ENCODE results near the gene GSTA4.

GSTA4 gene

GRCh38 chr6:53035549-53036213 lies 40.6 kb upstream of the GSTA4 start:
- no peak overlapping the region for H3K9ac ChIP-seq (ENCODE audit: insufficient read length)
- no peak overlapping the region for H3K4me3 ChIP-seq
- H3K9me3 ChIP-seq (ENCODE audit: low read depth, low read length) = no peaks in the 10 kb centered on the region
- peaks cover 10% of the 10 kb centered on the region; the same call in 1 of the 2 replicates for H3K36me3 ChIP-seq (ENCODE audit: insufficient read depth, low read length)
- no peak overlapping the region for H3K27ac ChIP-seq
- DNase-seq (ENCODE audit: low read depth, low spot score) = no peak
- TF ChIP-seq POLR2AphosphoS5 (IDR thresholded peaks at IDR 0.05; ENCODE audit: borderline replicate concordance, low read depth, low read length) (no peak), EZH2 (IDR thresholded peaks at IDR 0.05) (no peak), FOXP2 (optimal IDR thresholded peaks at IDR 0.05; ENCODE audit: control extremely low read depth, extremely low read length, insufficient read depth) (no peak)

GRCh38 chr6:53033764-53034163 lies 38.7 kb upstream of the GSTA4 start:
- DNase-seq (ENCODE audit: low read depth, low spot score) = no peak
- H3K9me3 ChIP-seq (ENCODE audit: low read depth, low read length) = no peaks in the 10 kb centered on the region
- H3K36me3 ChIP-seq (ENCODE audit: insufficient read depth, low read length) = no peaks in the 10 kb centered on the region; the same call in 1 of the 2 replicates
- TF ChIP-seq EZH2 (IDR thresholded peaks at IDR 0.05) (no peak), FOXP2 (optimal IDR thresholded peaks at IDR 0.05; ENCODE audit: control extremely low read depth, extremely low read length, insufficient read depth) (no peak), POLR2AphosphoS5 (IDR thresholded peaks at IDR 0.05; ENCODE audit: borderline replicate concordance, low read depth, low read length) (no peak)
- no peak overlapping the region for H3K4me3 ChIP-seq
- no peak overlapping the region for H3K27ac ChIP-seq
- H3K9ac ChIP-seq (ENCODE audit: insufficient read length) = no peak overlapping the region

- Histone ChIP-seq H3K9ac (ENCODE audit: insufficient read length) (no peak overlapping the region), H3K36me3 (ENCODE audit: insufficient read depth, low read length) (peaks cover 4% of the 10 kb centered on the region; the same call in 1 of the 2 replicates), H3K4me3 (no peak overlapping the region), H3K27ac (no peak overlapping the region), H3K9me3 (ENCODE audit: low read depth, low read length) (no peaks in the 10 kb centered on the region)
- TF ChIP-seq FOXP2 (optimal IDR thresholded peaks at IDR 0.05; ENCODE audit: control extremely low read depth, extremely low read length, insufficient read depth) = no peak
- no peak for TF ChIP-seq POLR2AphosphoS5 (IDR thresholded peaks at IDR 0.05; ENCODE audit: borderline replicate concordance, low read depth, low read length)
- no peak for TF ChIP-seq EZH2 (IDR thresholded peaks at IDR 0.05)
- DNase-seq (ENCODE audit: low read depth, low spot score) = no peak
These were observed 37.8 kb upstream of the GSTA4 start for GRCh38 chr6:53032849-53033248.

- Histone ChIP-seq H3K27ac (no peak overlapping the region), H3K9me3 (ENCODE audit: low read depth, low read length) (no peaks in the 10 kb centered on the region), H3K9ac (ENCODE audit: insufficient read length) (no peak overlapping the region), H3K4me3 (no peak overlapping the region), H3K36me3 (ENCODE audit: insufficient read depth, low read length) (peaks cover 4% of the 10 kb centered on the region; the same call in 1 of the 2 replicates)
- TF ChIP-seq FOXP2 (optimal IDR thresholded peaks at IDR 0.05; ENCODE audit: control extremely low read depth, extremely low read length, insufficient read depth) (no peak), EZH2 (IDR thresholded peaks at IDR 0.05) (no peak), POLR2AphosphoS5 (IDR thresholded peaks at IDR 0.05; ENCODE audit: borderline replicate concordance, low read depth, low read length) (no peak)
- no peak for DNase-seq (ENCODE audit: low read depth, low spot score)
These were observed 36.2 kb upstream of the GSTA4 start for GRCh38 chr6:53031281-53031680.

GRCh38 chr6:53029761-53030160 lies 34.7 kb upstream of the GSTA4 start:
- peaks cover 4% of the 10 kb centered on the region; the same call in 1 of the 2 replicates for H3K36me3 ChIP-seq (ENCODE audit: insufficient read depth, low read length)
- no peaks in the 10 kb centered on the region for H3K9me3 ChIP-seq (ENCODE audit: low read depth, low read length)
- no peak overlapping the region for H3K9ac ChIP-seq (ENCODE audit: insufficient read length)
- H3K4me3 ChIP-seq = no peak overlapping the region
- no peak for DNase-seq (ENCODE audit: low read depth, low spot score)
- no peak overlapping the region for H3K27ac ChIP-seq
- TF ChIP-seq FOXP2 (optimal IDR thresholded peaks at IDR 0.05; ENCODE audit: control extremely low read depth, extremely low read length, insufficient read depth) = no peak
- TF ChIP-seq EZH2 (IDR thresholded peaks at IDR 0.05) = no peak
- TF ChIP-seq POLR2AphosphoS5 (IDR thresholded peaks at IDR 0.05; ENCODE audit: borderline replicate concordance, low read depth, low read length) = no peak

GRCh38 chr6:53029257-53029656 lies 34.2 kb upstream of the GSTA4 start:
- H3K4me3 ChIP-seq = no peak overlapping the region
- H3K27ac ChIP-seq = no peak overlapping the region
- H3K9ac ChIP-seq (ENCODE audit: insufficient read length) = no peak overlapping the region
- no peak for DNase-seq (ENCODE audit: low read depth, low spot score)
- TF ChIP-seq EZH2 (IDR thresholded peaks at IDR 0.05) = no peak
- TF ChIP-seq POLR2AphosphoS5 (IDR thresholded peaks at IDR 0.05; ENCODE audit: borderline replicate concordance, low read depth, low read length) = no peak
- no peak for TF ChIP-seq FOXP2 (optimal IDR thresholded peaks at IDR 0.05; ENCODE audit: control extremely low read depth, extremely low read length, insufficient read depth)
- no peaks in the 10 kb centered on the region for H3K9me3 ChIP-seq (ENCODE audit: low read depth, low read length)
- peaks cover 4% of the 10 kb centered on the region; the same call in 1 of the 2 replicates for H3K36me3 ChIP-seq (ENCODE audit: insufficient read depth, low read length)

GRCh38 chr6:53028467-53028866 lies 33.4 kb upstream of the GSTA4 start:
- Histone ChIP-seq H3K36me3 (ENCODE audit: insufficient read depth, low read length) (peaks cover 4% of the 10 kb centered on the region; the same call in 1 of the 2 replicates), H3K9ac (ENCODE audit: insufficient read length) (no peak overlapping the region), H3K4me3 (no peak overlapping the region), H3K27ac (no peak overlapping the region), H3K9me3 (ENCODE audit: low read depth, low read length) (no peaks in the 10 kb centered on the region)
- no peak for DNase-seq (ENCODE audit: low read depth, low spot score)
- TF ChIP-seq FOXP2 (optimal IDR thresholded peaks at IDR 0.05; ENCODE audit: control extremely low read depth, extremely low read length, insufficient read depth) = no peak
- TF ChIP-seq EZH2 (IDR thresholded peaks at IDR 0.05) = no peak
- TF ChIP-seq POLR2AphosphoS5 (IDR thresholded peaks at IDR 0.05; ENCODE audit: borderline replicate concordance, low read depth, low read length) = no peak

- TF ChIP-seq POLR2AphosphoS5 (IDR thresholded peaks at IDR 0.05; ENCODE audit: borderline replicate concordance, low read depth, low read length) = no peak
- TF ChIP-seq EZH2 (IDR thresholded peaks at IDR 0.05) = no peak
- TF ChIP-seq FOXP2 (optimal IDR thresholded peaks at IDR 0.05; ENCODE audit: control extremely low read depth, extremely low read length, insufficient read depth) = no peak
- Histone ChIP-seq H3K9ac (ENCODE audit: insufficient read length) (no peak overlapping the region), H3K36me3 (ENCODE audit: insufficient read depth, low read length) (peaks cover 4% of the 10 kb centered on the region; the same call in 1 of the 2 replicates)
These were observed 32.1 kb upstream of the GSTA4 start for GRCh38 chr6:53027131-53027718.

More at GRCh38 chr6:53027131-53027718, 32.1 kb upstream of the GSTA4 start:
- Histone ChIP-seq H3K4me3 (no peak overlapping the region), H3K9me3 (ENCODE audit: low read depth, low read length) (no peaks in the 10 kb centered on the region), H3K27ac (no peak overlapping the region)
- no peak for DNase-seq (ENCODE audit: low read depth, low spot score)
